Measurements from ENCODE around the gene TRIM14. TPM values are rescaled to one million over a fixed set of nuclear protein-coding genes. Genes with fewer than 3 reads are reported as not detected.
A peak's percentile ranks its signal among the peaks of the same experiment; 100 is the strongest.
"Not testable (repeated sequence)": the region's sequence is repeated elsewhere in the genome, so short reads cannot be mapped to it uniquely, and the experiment has no call there.

Gene TRIM14
- total RNA-seq, 4 donors from 2014 or later, result 15.8 to 22.9 (median 20.0) TPM

GRCh38 chr9:98132806-98133631 is 14.0 kb upstream of the TRIM14 start:
- TF ChIP-seq POLR2AphosphoS5 (IDR thresholded peaks at IDR 0.05), result no peak
- no peak for TF ChIP-seq CTCF (IDR thresholded peaks at IDR 0.05)
- no peak for TF ChIP-seq POLR2A (IDR thresholded peaks at IDR 0.05)
- TF ChIP-seq EP300 (IDR thresholded peaks at IDR 0.05), result no peak
- Histone ChIP-seq H3K4me1 (no peaks in the 10 kb centered on the region), H3K36me3 (peaks cover 17% of the 10 kb centered on the region), H3K27ac (no peak overlapping the region), H3K9me3 (no peaks in the 10 kb centered on the region), H3K4me3 (no peak overlapping the region), H3K27me3 (no peaks in the 10 kb centered on the region)
- WGBS, result 79% methylated on average over 11 of the region's 14 CpGs
- peak in 1 of 2 donors; percentile 68 for DNase-seq (ENCODE audit: low spot score in 2 of 2)

DNA sequence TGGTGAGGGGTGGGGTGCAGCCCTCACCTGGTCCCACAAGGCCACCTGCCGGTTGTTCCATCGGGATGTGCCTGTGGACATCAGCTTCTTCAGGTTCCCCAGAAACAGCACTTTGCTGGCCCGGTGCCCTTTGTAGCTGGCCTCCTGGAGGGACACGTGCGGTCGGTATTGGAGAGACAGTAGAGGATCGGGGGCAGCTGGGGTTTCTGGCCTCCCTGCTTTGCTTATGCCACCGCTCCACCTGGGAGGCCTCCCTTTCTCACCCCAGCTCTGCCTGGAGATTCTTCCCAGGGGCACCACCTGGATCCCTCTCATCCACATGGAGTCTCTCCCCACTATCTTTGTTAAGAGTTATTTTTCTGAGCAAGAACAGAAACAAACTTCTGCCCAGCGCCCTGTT is 13.1 kb upstream of the TRIM14 start:
- H3K9me3 ChIP-seq, result no peaks in the 10 kb centered on the region
- no peaks in the 10 kb centered on the region for H3K27me3 ChIP-seq
- no peak overlapping the region for H3K27ac ChIP-seq
- DNase-seq (ENCODE audit: low spot score in 2 of 2), result peak in 1 of 2 donors; percentile 75
- H3K4me1 ChIP-seq, result no peaks in the 10 kb centered on the region
- H3K4me3 ChIP-seq, result no peak overlapping the region
- 88% methylated on average over 6 of the region's 9 CpGs for WGBS
- H3K36me3 ChIP-seq, result peaks cover 21% of the 10 kb centered on the region
- TF ChIP-seq CTCF (IDR thresholded peaks at IDR 0.05) (no peak), POLR2A (IDR thresholded peaks at IDR 0.05) (no peak), POLR2AphosphoS5 (IDR thresholded peaks at IDR 0.05) (no peak), EP300 (IDR thresholded peaks at IDR 0.05) (no peak)

GRCh38 chr9:98130576-98131228 is 11.7 kb upstream of the TRIM14 start:
- H3K27me3 ChIP-seq, result no peaks in the 10 kb centered on the region
- DNase-seq (ENCODE audit: low spot score in 2 of 2), result peak in 1 of 2 donors; percentile 77
- H3K4me1 ChIP-seq, result no peaks in the 10 kb centered on the region
- H3K4me3 ChIP-seq, result no peak overlapping the region
- WGBS, result 93% methylated on average over 12 of the region's 13 CpGs
- TF ChIP-seq EP300 (IDR thresholded peaks at IDR 0.05), result no peak
- no peak for TF ChIP-seq POLR2AphosphoS5 (IDR thresholded peaks at IDR 0.05)
- TF ChIP-seq POLR2A (IDR thresholded peaks at IDR 0.05), result no peak
- no peak for TF ChIP-seq CTCF (IDR thresholded peaks at IDR 0.05)
- no peaks in the 10 kb centered on the region for H3K9me3 ChIP-seq
- H3K27ac ChIP-seq, result no peak overlapping the region
- peaks cover 23% of the 10 kb centered on the region for H3K36me3 ChIP-seq

DNA sequence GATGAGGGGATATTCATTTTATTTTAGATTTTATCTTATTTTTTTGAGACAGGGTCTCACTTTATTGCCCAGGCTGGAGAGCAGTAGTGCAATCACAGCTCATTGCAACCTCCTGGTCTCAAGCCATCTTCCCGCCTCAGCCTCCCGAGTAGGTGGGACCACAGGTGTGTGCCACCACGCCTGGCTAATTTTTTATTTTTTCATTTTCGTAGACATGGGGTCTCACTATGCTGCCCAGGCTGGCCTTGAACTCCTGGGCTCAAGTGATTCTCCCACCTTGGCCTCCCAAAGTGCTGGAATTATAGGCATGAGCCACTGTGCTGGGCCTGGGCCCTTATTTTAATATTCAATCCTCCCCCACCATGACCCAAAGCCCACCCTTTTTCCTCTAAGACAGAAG is 11.0 kb upstream of the TRIM14 start:
- H3K27ac ChIP-seq, result not testable (repeated sequence)
- peaks cover 24% of the 10 kb centered on the region for H3K36me3 ChIP-seq

DNA sequence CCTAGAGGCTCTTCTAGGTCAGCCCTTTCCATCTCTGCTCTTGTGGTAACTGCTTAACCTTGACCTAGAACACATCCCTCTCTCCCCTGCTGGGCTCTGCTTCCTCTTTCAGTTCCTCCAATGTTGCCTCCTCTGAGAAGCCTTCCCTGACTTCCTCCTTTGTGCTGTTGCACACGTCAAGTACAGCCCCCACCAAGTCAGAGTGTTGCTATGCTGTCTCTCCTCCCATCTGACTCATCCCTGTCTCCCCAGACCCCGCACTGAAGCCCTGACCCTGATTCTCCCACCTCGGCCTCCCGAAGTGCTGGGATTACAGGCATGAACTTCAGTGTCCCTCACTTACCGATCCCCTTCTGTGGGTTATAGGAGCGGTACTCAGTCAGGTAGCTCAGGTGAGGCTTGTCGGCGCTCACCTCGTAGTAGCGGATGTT is 10.4 kb upstream of the TRIM14 start:
- 89% methylated on average over 10 of the region's 10 CpGs for WGBS
- TF ChIP-seq CTCF (IDR thresholded peaks at IDR 0.05), result no peak
- TF ChIP-seq POLR2A (IDR thresholded peaks at IDR 0.05), result no peak
- no peak for TF ChIP-seq EP300 (IDR thresholded peaks at IDR 0.05)
- no peak for TF ChIP-seq POLR2AphosphoS5 (IDR thresholded peaks at IDR 0.05)
- DNase-seq (ENCODE audit: low spot score in 2 of 2), result no peak
- H3K4me3 ChIP-seq, result no peak overlapping the region
- no peaks in the 10 kb centered on the region for H3K9me3 ChIP-seq
- H3K27ac ChIP-seq, result no peak overlapping the region
- H3K36me3 ChIP-seq, result peaks cover 18% of the 10 kb centered on the region
- no peaks in the 10 kb centered on the region for H3K27me3 ChIP-seq
- no peaks in the 10 kb centered on the region for H3K4me1 ChIP-seq

More for the DNA sequence above, 11.0 kb upstream of the TRIM14 start:
- not testable (repeated sequence) for H3K27me3 ChIP-seq; H3K4me3 ChIP-seq; DNase-seq (ENCODE audit: low spot score in 2 of 2); H3K9me3 ChIP-seq; H3K4me1 ChIP-seq
- 90% methylated on average over 4 of the region's 4 CpGs for WGBS
